ENCODE data around the gene LYRM1. TPM values are rescaled to one million over a fixed set of nuclear protein-coding genes. Genes with fewer than 3 reads are reported as not detected.
A peak's percentile ranks its signal among the peaks of the same experiment; 100 is the strongest.

The LYRM1 gene
- total and polyA plus RNA-seq, 8 donors: 6.7 to 58.5 (median 27.8) TPM

- TF ChIP-seq POLR2AphosphoS5 (IDR thresholded peaks at IDR 0.05): no peak
- no peak for TF ChIP-seq POLR2A (IDR thresholded peaks at IDR 0.05)
- no peak for TF ChIP-seq EP300 (IDR thresholded peaks at IDR 0.05)
- TF ChIP-seq, protein P1, sequence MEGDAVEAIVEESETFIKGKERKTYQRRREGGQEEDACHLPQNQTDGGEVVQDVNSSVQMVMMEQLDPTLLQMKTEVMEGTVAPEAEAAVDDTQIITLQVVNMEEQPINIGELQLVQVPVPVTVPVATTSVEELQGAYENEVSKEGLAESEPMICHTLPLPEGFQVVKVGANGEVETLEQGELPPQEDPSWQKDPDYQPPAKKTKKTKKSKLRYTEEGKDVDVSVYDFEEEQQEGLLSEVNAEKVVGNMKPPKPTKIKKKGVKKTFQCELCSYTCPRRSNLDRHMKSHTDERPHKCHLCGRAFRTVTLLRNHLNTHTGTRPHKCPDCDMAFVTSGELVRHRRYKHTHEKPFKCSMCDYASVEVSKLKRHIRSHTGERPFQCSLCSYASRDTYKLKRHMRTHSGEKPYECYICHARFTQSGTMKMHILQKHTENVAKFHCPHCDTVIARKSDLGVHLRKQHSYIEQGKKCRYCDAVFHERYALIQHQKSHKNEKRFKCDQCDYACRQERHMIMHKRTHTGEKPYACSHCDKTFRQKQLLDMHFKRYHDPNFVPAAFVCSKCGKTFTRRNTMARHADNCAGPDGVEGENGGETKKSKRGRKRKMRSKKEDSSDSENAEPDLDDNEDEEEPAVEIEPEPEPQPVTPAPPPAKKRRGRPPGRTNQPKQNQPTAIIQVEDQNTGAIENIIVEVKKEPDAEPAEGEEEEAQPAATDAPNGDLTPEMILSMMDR (IDR thresholded peaks at IDR 0.05): no peak
- no peak for DNase-seq
- no peak overlapping the region for H3K27ac ChIP-seq
Observed at GRCh38 chr16:20889625-20890275, 10.8 kb upstream of the LYRM1 start.

GRCh38 chr16:20894388-20894787 lies 6.2 kb upstream of the LYRM1 start:
- TF ChIP-seq POLR2AphosphoS5 (IDR thresholded peaks at IDR 0.05): no peak
- no peak for TF ChIP-seq EP300 (IDR thresholded peaks at IDR 0.05)
- TF ChIP-seq POLR2A (IDR thresholded peaks at IDR 0.05): no peak
- TF ChIP-seq, protein P1 (IDR thresholded peaks at IDR 0.05): no peak
- DNase-seq: no peak
- WGBS, 5 donors: 83 to 92% (median 86%) methylated on average over 2 of the region's 2 CpGs

More at GRCh38 chr16:20889625-20890275, 10.8 kb upstream of the LYRM1 start:
- Histone ChIP-seq H3K9me3 (no peaks in the 10 kb centered on the region), H3K27me3 (no peaks in the 10 kb centered on the region), H3K36me3 (peaks cover 0 to 41% (median 29%) of the 10 kb centered on the region in 4 donors), H3K4me1 (peaks cover 9 to 51% (median 31%) of the 10 kb centered on the region in 4 donors), H3K4me3 (no peak overlapping the region)
- intact Hi-C loops (cut with DNase I; ENCODE audit: low total_unique reads): no loop called here
- 81 to 85% (median 83%) methylated on average over 3 to 4 of the region's 4 CpGs for WGBS, 5 donors

DNA sequence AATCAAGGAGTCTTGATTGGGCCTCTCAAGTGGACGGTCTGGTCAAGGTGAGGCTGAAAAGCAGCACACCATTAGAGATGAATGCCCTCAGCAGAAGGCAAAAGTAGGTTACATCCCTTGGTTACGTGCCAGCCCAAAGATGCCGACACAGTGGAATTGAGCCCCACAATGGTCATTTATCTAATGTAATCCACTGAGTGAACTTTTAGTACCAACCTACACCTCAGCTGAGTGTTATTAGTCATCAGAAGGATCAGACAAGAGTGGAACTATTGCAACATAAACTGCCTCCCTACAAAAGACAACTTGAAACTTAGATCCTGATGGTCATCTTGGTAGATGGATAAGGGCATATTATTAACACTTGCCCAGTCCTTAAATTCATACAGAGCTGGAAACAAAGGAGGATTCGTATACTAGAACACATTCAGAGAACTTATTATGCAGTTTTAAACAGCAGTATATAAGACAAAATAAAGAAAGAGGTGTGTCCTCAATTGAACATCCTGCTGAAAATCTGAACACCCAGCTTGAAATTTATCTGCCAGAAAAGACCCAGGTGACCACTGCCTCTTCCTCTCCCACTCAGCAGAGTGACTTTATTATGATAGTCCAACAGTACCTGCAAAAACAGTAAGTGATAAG lies 3.2 kb upstream of the LYRM1 start:
- Histone ChIP-seq H3K27ac (peak overlapping the region in 3 of 5 donors; percentile 27 to 99 (median 98)), H3K36me3 (peaks cover 6 to 51% (median 35%) of the 10 kb centered on the region in 4 donors), H3K9me3 (no peaks in the 10 kb centered on the region), H3K4me1 (peaks cover 38 to 55% (median 47%) of the 10 kb centered on the region in 4 donors), H3K27me3 (no peaks in the 10 kb centered on the region), H3K4me3 (peak overlapping the region in 1 of 4 donors; percentile 71)
- DNase-seq: no peak
- WGBS, 5 donors: 73 to 87% (median 82%) methylated on average over 4 of the region's 4 CpGs
- TF ChIP-seq, protein P1 (IDR thresholded peaks at IDR 0.05): no peak
- TF ChIP-seq POLR2A (IDR thresholded peaks at IDR 0.05) (no peak), EP300 (IDR thresholded peaks at IDR 0.05) (no peak), POLR2AphosphoS5 (IDR thresholded peaks at IDR 0.05) (peak in 2 of 3 donors; percentile 28 to 45)
- intact Hi-C loops (cut with DNase I; ENCODE audit: low total_unique reads): no loop called here

More at GRCh38 chr16:20894388-20894787, 6.2 kb upstream of the LYRM1 start:
- Histone ChIP-seq H3K4me1 (peaks cover 27 to 57% (median 43%) of the 10 kb centered on the region in 4 donors), H3K9me3 (no peaks in the 10 kb centered on the region), H3K27me3 (no peaks in the 10 kb centered on the region), H3K4me3 (no peak overlapping the region), H3K36me3 (peaks cover 6 to 69% (median 45%) of the 10 kb centered on the region in 4 donors), H3K27ac (no peak overlapping the region)
- intact Hi-C loops (cut with DNase I; ENCODE audit: low total_unique reads): no loop called here

DNA sequence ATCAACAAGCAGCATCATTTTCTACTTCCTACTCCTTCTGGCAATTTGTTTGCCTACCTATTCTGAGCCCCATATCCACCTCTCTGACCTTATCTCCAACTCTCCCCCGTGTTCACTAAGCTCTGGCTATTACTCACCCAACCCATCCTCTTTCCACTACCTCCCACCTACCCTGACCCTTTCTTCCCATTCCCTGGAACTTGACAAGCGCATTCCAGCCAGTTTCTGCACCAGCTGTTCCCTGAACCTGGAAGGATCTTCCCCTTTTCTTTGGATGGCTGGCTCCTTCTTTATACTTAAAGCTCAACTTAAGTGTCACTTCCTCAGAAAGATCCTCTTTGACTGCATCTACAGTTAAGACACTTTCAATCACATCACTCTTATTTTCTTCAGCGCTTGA lies 2.6 kb upstream of the LYRM1 start:
- no peaks in the 10 kb centered on the region for H3K27me3 ChIP-seq
- H3K4me1 ChIP-seq: peaks cover 44 to 61% (median 53%) of the 10 kb centered on the region in 4 donors
- 62 to 73% (median 68%) methylated on average over 3 of the region's 3 CpGs for WGBS, 5 donors
- peaks cover 6 to 46% (median 31%) of the 10 kb centered on the region in 4 donors for H3K36me3 ChIP-seq
- TF ChIP-seq POLR2AphosphoS5 (IDR thresholded peaks at IDR 0.05) (no peak), POLR2A (IDR thresholded peaks at IDR 0.05) (no peak), EP300 (IDR thresholded peaks at IDR 0.05) (no peak)
- TF ChIP-seq, protein P1 (IDR thresholded peaks at IDR 0.05): no peak
- H3K27ac ChIP-seq: peak overlapping the region in 4 of 5 donors; percentile 12 to 99 (median 98)
- no peaks in the 10 kb centered on the region for H3K9me3 ChIP-seq
- no peak for DNase-seq
- intact Hi-C loops (cut with DNase I; ENCODE audit: low total_unique reads): no loop called here
- peak overlapping the region in 2 of 4 donors; percentile 62 to 71 for H3K4me3 ChIP-seq
